CD4-positive, alpha-beta T cell treated with Interleukin-6 at 100 ng/mL for 8 hours (primary cell): Measurements from ENCODE around the gene PDGFC.

ENCODE experiments used
- DNase-seq: peaks from one replicate; pipeline ENCODE4 v3.0.0-alpha.2; 2020; ENCODE audit warnings: mixed read lengths, low spot score

PDGFC gene

DNA sequence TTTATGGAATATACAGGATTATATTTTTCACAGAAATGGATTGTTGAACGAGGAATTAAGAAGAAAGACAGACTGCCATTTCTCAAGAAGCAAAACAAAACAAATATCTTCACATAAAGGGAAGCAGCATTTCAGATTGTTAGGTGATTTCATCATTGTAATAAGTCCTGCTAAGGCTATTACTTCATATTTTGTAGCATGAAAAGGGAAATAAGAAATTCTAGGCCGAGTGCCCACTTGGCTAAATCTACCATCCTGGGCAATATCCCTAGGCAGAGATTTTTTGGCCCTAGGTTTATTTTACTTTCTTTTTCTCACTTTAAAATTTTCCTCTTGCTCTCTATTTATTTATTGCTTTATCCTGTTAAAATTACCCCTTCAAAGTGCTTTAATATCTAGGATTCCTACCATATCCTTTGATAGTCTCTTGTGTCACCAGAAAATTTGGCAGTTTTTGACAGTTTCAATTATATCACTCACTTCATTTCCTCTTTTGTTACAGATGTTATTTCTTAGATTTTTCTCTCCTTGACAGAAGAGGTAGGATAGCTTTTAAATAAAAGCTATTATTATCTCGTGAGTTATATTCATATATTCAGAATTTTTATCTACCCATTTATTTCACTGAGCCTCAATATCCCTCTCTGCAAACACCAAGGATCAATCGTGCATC lies 142.3 kb downstream of the PDGFC start:
- no peak for DNase-seq

DNA sequence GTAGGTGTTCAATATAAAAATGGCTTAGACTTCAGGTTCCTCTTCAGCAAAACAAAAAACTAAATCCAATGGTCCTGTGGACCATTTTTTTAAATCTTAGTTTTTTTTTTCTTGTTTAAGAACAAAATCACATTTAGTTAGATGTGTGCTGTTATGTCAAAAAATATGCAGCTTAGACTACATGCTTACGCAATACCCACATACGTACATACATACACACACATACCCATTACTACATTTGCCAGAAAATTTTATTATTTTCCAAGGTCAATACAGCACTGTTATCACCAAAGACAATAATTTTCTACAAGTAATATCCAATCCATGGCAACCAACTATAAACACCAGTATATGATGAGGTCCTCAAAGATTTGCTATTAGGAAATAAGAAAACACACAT lies 144.1 kb downstream of the PDGFC start:
- no peak for DNase-seq

DNA sequence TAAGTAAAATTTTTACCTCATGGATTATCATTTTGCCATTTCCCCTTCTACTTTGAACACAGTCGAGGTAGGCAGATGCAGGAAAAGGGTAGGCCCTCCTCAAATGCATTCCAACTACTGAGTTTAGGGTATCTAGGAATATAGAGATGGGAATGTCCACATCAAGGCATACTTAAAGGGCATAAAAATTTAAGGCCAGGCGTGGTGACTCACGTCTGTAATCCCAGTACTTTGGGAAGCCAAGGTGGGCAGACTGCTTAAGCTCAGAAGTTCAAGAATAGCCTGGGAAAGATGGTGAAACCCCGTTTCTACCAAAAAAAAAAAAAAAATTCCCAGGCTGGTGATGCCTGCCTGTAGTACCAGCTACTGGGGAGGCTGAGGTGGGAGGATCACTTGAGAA lies 146.5 kb downstream of the PDGFC start:
- no peak for DNase-seq

DNA sequence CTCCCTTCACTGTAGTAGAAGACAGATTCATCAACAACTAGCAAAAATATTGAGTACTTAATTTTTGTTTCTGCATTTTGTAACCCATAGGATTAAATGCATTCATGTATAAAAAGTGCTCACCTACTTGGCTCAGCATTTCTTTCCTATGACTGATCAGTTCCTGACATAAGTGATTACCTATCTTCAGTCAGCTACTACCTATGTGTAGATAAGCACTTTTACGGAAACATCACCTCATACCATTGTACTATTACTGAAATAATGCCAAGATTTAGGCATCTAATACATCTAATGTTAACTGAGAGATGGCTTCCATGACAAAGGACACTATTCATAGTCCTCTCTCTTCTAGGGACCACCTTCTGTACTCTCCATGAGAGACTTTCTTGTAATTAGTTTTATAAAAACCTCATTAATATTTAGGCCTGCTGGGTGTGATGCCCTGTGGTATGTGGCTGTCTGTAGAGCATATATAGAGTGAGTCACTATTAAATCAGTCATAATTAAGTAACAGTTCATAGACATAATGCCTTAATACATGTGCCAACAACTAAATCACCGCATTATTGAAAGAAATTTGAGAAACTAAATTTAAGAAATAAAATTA lies 147.0 kb downstream of the PDGFC start:
- DNase-seq, result no peak

DNA sequence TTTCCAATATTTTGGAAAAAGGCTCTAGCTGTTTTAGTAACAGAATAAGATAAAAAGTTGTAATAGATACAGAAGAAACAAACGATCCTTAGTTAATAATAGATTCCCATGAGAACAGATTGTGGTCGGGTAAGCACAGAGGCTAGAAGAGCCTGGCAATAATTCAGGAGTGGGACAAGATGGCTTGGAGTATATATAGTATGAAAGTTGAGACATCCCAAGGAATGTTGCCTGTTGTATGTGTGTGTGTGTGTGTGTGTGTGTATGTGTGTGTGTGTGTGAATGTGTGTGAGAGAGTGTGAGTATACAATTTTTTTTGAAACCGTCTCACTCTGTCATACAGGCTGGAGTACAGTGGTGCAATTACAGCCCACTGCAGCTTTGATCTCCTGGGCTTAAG lies 150.7 kb downstream of the PDGFC start:
- DNase-seq, result no peak

DNA sequence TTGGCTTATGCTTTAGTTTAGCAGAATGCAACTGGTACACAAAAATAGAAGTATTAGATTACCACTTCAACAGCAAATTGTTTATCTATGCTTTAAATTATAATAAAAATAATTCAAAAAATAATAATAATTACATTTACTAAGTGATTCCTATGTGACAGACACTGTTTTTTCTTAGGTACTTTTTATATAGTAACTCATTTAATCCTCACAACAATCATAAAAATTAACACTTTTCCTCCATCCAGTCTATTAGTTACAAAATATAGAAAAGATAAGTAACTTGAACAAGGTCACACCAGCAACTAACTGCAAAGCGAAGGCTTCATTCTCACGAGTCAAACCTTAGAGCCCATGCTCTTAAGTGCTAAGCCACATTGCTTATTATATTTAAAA lies 155.2 kb downstream of the PDGFC start:
- DNase-seq, result no peak

DNA sequence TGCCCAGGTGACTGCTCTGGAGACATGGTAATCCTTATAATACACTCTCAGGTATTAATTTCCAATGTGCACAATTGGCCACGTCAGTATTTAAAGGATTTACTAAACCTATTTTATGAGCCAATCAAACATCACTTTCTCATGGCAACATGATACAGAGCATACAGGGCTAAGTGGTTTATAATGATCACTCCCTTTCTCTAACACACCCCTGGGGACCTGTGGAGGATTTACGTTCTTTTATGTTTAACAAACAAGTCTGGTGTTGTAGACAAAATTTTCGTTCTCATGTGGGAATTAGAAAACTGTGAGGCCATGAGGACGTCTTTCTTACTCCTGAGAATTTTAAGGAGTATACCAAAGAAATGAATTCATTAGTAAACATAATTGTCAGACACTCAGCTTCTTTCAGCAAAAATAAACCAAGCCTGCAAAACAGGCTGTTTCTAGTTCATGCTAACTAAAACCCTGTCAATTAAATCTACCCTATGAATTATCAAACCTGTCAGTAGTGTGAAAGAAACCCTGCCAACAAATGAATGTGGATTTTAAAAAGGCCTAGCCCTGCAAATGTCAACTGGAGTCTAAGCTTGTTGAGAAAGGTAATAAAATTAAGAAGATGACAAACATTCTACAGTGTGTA lies 155.8 kb downstream of the PDGFC start:
- DNase-seq, result no peak

DNA sequence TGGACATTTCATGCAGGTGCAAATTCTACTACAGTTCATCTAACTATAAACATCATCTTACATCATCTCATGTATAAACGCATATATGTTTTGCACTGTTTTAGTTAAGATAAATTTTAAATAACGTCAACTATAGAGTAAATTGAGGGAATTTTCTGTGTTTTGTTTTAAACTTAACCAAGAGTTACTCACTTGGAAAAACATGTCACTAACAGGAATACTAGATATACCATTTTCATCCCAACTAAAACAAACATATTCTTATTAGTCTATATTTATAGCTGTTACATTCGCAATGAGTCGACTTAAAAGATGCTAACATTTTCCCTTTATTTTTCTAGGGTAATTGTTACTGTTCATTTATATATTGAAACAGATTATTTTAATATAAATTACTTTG lies 159.6 kb downstream of the PDGFC start:
- DNase-seq, result no peak

DNA sequence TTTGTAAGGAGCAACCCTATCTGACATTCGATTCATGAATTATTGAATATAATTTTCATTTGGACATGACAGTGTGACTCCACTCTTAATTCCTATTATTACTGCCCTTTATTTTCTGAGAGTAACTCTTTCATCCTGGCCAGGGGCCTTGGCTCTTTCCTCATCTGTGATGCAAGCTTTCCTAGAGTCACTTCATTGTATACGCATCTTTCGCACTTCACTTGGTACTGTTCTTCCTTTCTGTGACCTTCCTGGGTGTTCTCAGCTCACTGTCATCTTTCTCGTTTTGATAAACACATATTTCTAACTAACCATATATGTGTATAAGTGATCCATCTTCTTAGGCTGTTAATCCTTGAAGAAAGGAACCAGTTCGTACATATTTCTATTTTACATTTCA lies 160.3 kb downstream of the PDGFC start:
- DNase-seq, result no peak

DNA sequence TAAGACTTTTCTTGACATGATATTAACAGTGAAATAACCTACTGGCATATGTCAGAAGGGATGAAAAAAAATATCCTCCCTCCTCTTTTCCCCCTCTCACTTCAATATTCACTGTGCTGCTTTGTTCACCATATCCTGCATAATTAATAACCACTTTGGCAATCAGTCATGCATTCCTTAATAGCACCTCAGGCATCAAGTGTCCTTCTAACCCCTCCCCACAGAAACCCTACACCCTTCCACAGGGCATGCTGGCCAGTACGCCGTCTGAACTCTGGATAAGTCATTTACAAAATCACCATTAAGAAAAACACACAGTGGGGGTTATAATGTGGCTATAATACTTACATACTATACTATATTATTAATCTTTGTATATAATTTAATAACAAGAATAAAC lies 165.9 kb downstream of the PDGFC start:
- DNase-seq, result no peak

DNA sequence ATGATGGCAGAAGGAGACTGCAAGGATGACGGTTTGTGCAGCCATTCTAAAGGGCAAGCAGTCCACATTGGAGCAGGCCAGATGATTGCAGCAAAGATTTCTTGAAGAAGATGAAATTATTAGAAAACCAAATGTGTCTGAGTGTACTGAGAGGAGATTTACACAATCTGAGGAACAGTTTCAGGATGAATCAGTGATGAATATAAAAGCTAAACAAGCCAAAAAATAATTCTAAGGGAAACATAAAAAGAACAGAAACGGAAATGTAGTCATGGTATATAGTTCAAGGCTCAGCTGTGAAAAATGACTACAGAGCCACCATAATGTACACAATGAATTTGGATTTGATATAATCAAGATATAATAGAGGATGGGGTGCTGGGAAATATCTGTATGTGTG lies 168.5 kb downstream of the PDGFC start:
- no peak for DNase-seq

DNA sequence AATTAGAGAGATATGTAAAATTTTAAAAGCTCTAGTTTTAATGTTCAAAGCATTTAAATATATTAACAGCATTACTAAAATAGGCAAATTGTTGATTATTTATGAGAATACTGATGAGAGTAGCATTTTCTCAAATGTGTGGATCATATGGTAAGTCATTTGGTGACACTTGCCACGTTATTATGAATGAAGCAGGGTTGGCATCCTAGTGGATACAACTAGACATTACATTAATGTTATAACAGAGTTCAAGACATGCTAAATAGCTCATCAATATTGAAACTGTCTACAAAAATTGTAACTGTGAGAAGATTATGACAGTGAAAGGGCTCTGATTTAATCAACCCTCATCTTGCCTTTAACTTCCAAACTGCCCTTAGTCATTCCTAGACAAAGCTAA lies 171.1 kb downstream of the PDGFC start:
- DNase-seq, result no peak

DNA sequence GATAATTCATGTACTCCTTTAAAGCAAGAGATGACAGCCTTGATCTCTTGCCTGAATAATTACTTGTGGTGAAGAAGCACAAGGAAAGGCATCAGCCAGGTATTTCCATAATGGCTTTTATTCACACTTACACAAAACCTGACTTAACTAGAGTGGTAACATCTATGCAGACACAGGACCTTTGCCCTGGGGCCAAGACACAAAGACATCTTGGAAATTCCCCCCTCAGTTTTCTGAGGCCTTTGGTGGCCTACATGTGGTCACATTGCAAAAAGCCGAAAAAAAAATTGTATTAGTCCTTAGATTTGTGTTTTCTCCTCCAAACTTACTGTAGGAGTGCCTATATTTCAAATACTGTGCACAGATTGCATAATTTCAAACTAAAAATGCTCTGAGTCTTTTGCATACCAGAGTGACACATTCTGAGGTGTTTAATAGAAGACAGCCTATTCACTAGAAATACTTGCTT lies 172.4 kb downstream of the PDGFC start:
- no peak for DNase-seq

DNA sequence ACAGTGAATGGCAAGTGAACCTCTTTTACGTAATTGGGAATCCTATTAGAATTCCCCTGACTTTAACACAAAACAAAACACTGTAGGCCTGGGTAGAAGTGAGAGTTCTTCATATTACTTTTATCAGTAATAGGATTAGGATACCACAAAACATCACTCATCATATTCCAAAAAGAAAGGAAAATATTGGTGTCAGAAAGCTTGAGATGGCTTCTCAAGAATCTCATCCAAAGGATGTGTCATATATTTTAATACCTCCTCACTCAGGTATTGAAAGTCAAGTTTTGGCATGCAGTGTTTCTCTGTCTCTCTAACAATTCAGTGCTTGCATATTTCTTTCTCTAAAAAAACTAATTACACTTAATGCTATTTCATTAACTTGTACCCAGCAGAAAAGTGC lies 173.2 kb downstream of the PDGFC start:
- DNase-seq, result no peak

DNA sequence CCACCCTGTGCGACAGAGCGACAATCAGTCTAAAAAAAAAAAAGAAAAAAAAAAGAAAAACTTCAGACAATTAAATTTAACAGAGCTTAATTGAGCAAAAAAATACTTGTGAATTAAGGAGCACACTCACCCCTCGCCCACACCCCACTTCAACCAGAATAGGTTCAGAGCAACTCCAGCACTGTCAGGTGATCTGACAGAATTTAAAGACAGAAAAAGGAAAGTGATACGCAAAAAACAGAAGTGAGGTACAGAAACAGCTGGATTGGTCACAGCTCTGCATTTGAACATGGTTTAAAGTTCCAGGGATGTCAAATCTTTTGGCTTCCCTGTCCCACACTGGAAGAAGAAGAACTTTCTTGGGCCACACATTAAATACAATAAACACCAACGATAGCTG lies 174.4 kb downstream of the PDGFC start:
- DNase-seq, result no peak

DNA sequence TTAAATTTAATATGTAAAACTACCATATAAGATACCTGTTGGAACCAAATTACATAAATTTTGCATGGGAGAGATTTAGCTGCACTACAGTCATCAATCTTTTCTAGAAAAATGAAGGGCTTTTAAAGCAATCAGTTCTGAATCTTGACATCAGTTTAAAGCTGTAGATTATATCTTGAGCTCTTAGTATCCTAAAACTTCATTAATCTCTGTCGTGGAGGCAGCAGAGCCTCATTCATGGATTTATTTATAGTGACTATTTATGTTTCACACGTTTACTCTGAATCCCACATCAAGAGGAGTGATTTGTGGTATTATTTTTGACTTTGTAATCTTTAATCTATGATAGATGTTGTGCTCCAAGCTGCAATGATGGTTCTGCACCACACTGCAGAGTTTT lies 175.9 kb downstream of the PDGFC start:
- DNase-seq, result no peak

DNA sequence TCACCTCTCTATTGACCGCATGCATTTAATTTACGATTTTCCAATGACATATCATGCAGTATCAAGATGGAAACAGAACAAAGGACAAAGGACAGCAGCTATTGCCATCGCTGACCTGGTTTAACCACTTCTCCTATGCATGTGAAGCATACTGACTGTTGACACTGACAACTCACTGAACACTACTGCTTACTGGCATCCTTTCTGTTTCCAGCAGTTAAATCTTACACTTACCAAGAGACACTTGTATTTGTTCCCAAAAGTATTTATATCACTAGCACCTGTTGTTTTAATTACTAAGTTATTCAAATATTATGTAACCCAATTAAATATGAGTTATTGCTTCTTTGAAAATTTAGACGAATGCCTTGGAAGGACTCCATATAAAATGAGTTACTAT lies 176.7 kb downstream of the PDGFC start:
- DNase-seq, result no peak

DNA sequence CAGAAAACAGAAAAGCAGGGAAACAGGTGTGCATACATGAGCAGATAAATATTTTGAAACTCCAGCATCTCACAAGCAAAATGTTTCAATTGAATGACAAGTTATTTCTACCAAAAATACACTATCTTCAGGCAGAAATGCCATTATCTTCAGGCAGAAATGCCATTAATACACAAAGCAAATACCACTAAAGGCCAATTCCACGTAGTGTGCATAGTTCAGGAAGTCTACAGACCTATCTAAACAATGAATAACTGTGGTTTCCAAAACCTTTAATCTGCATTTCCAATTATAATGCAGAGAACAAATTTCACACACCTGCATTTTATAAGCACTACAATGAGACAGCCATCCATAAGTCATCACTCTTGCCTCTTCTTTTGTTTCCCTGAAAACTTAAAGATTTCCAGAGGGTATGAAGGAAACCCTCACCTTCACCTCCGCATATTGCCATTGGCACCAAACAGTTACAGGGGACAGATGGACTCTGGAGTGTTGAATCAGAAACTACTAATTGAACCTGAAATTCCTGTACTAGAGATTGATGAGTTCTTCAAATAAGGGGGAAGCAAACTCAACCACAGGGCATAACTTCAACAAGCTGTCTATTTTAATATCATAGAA lies 179.0 kb downstream of the PDGFC start:
- DNase-seq, result no peak

DNA sequence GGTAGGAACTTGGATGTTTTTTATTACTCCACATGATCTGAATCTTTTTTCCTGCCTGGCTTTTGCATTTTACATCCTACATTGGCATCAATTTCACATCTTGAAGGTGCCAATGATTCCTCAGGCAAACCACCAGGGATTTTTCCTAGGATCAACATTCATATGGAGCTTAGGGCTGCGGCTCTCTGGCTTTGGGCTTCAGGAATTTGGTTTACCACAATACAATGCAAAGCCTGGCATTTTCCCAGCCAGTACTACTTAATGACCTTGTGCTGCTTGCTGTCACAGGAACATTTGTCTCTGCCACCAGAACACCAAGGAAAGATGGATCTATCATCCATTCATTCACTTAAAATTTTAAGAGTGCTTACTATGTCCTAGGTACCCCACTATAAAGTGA lies 180.7 kb downstream of the PDGFC start:
- no peak for DNase-seq

DNA sequence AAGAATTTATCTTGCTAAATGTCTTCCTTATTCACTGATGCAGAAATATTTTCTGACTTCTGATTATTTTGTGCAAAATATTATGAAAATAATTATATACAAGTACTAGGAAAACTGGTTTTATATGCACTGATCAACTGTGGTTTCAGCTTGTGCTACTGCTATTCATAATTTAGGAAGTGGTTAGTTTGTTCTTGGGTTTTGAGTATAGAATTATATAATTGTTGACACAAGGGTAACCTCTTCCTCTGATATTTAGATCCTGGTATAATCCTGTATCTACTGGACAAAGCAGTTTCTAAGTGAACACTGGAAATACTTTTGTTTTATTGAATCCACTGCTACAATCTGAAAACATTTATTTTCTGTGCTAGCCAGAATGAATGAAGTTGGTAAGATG lies 182.8 kb downstream of the PDGFC start:
- no peak for DNase-seq

DNA sequence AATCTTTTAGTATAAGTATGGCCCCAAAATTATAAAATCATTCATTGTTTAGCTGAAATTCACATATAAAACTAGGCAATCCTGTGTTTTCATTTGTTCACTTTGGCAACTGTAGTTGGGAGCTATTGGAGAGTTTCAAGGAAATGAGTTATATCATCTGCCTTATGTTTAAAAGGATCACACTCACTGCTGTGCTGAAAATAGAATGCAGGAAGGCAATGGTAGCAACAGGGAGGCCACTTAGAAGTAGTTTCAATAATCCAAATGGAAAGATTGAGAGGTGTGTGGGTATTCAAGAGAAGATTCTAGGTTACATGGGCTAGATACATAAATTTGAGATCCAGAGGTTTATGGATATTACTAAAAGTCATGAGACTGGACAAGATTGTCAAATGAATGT lies 184.9 kb downstream of the PDGFC start:
- no peak for DNase-seq

DNA sequence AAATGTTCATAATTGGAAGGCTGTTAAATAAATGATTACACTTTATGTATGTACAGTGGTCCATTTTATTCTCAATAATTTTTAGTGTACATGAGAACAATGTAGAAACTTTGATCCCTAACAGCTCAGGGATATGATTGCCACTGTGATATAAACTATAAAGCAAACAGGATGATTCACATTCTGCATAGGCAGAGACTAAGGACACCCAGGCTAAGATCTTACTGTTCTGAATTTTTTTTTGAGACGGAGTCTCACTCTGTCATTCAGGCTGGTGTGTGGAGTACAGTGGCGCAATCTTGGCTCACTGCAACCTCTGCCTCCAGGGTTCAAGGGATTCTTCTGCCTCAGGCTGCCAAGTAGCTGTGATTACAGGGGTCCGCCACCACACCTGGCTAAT lies 186.6 kb downstream of the PDGFC start:
- no peak for DNase-seq

DNA sequence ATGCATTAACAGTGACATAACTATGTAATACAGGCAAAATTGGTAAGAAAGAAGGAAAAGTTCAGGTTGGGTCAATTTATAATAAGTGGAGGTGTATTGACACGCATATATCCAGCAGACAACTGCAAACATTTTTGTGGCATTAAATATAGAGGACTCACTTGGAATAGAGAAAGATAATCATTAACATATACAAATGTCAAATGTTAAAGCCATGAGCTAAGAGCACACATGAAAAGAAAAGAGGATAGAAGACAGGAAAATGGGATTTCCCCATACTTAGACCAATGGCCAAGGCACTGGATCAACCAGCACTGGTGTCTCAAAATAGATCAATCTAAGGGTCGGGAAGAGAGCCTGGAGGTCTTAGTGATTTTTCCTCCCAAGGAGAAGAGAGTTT lies 187.6 kb downstream of the PDGFC start:
- no peak for DNase-seq
